GM21526 (cell line): ENCODE results near the gene KANK4.

Source experiments
- ATAC-seq: cut with Tn5 transposase; IDR thresholded peaks from one replicate; pipeline ENCODE4 v1.9.1; 2021; ENCODE audit warnings: moderate library complexity; ENCODE audit not compliant: unreplicated experiment, low FRiP score

Gene KANK4

DNA sequence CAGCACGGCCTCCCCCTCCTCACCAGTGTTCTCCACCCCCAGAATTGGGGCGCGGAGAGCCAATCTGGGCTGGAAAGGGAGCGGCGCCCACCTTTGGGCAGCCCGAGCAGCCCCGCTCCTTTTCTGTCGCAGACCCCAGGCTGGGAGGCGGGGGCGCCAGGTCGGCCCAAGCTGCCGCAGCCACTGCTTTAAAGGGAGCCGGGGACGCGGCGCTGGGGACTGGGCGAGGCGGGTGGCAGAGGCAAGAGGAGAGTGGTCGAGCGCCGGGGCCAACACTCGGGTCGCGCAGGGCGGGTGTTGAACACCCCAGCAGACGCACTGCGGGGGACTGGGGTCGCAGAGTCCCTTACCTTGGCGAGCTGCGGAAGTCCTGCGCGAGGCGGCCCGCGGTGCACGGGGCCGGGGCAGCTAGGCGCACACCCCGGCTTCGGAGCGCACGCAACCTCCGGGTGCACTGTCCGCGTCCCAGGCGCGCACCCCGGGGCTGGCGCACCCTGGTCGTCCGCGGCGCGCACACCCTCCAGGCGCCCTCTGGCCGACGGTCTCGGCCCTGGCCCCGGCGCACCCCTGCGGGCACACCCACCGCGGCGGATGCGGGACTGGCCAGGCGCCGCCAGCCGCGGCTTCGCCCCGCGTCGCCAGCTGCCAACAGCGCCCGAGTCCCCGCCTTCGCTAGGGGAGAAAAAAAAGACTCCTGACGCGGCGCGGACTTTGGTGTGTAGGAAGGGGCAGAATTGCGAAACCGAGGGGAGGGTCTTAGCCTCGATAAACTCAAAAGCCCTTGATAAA is at the start of gene KANK4:
KANK4 (minus strand) TSS at position 679 of the 789 bp plus-strand sequence. CDS start 37,870 bp downstream, outside the sequence.
- no peak for ATAC-seq

DNA sequence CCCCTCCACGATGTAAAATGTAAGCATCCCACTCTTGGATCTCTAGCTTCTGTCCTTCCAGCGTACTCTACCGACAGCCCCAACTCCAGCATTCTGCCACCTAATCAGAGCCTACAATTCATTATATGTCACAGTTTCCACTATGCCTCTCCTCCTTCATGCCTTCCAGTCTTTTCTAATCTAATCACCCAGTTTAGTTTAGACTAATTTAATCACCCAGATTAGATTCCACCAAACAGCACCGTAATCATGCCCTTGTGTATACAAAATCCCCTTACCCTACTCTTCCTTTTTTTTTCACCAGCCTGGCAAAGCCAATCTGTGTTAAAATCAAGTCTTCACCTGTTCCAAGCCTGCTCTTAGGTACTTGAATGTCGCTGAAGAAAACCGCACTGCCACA is 49.8 kb upstream of the KANK4 start:
- no peak for ATAC-seq

DNA sequence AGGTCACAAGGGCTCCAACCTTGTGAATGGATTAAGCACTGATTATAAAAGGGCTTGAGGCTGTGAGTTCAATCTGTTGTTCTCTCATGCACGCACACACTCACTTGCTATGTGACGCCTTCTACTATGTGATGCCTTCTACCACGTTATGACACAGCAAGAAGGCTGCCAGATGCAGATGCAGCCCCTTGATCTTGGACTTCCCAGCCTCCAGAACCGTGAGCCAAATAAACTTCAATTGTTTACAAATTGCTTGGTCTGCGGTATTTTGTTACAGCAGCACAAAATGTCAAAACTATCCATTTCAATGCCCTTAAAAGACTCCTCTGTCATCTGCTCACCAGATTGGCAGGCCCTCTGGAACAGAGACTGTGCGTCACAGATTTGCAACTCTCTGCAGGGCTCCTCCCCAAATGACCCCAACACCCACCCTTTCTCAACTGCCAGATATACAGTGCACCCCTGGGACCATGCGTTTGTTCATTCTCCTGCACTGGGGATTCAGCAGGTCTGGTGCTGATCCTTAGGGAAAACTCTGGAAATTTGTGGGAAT is 47.8 kb upstream of the KANK4 start:
- ATAC-seq = no peak

DNA sequence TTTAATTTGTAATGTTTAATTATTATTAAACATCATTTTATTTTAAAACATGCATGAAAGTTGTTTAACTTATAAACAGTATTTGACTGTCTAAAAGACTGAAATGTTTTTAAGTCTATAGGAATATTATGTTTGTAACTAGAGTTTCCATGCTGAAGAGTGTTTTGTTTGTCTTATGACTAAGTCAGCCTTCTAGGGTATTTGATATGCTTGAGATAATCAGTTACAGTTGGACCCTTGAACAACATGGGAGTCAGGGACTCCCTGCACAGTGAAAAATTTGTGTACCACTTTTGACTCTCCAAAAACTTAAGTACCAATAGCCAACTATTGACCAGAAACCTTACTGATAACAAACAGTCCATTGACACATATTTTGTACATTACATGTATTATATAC is 45.5 kb upstream of the KANK4 start:
- no peak for ATAC-seq

DNA sequence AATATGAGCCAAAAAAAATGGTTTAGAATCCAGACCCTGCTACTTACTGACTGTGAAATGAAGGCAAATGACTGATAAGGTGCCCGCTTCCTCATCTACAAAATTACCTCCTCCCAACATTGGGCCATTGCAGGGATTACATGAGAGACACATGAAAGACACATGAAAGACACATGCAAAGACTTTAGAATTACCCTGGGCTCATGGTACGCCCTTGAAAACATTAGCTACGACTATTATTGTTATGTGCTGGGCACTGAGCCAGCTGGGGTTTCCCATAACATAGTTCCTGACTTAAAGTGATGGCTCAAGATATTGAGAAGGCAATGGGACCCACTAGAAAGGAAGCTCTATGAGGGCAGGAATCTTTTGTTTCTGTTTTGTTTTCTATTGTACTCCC is 43.7 kb upstream of the KANK4 start:
- ATAC-seq = no peak

DNA sequence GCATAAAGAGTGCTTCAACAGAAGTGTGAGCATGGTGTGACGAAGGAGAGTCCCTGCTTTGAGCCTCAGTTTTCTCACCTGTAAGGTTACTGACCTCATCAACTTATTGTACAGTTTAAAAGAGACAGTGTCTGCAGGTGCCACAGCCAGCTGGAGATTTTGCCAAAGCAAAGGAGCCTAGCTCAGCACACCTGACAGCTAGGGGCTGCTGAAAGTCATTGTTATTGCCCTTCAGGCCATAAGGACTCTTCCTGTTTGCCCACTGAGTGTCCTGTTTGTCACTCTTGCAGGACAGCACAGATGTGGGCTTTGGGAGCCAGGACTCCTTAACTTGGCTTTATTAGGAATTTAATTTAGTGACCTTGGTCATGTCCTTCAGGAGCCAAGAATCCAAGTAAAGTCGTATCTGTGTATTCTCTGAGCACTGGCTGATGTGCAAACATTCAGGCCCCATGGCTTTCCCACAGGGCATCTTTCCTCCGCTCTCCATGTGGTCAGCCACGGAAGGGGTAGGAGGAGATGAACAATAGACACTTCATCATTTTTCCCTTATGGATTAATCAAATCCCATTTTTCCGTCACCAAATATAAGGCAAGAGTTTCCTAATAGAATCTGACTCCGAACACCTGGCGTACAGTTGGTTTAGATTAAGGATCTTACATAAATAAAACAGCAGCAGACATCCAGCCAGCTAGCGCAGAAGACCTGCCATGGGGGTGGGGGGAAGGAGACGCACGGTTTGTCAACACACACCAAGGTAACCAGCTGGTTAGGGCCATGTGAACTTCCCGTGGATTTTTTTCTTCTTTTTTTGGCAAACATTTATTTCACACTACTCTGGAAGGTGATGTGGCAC is 43.1 kb upstream of the KANK4 start:
- no peak for ATAC-seq

DNA sequence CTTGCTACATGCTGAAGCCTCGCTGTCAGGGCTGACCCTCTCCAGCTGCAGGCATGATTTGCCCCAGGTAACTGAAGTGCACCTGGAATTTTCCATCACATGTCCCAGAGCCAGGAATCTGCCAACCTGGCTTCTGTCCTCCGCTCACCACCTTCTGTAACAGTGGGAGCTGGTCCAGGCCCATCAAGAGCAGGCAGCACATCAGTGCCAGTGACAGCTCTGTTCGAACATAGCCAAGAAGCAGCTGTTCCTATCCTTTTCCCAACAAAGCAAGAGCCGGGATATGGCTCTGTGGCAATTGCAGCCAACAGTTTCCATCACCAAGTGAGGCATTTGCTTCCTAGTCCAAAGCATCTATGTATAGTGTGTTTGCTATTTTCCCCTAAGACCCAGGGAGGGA is 42.2 kb upstream of the KANK4 start:
- no peak for ATAC-seq

DNA sequence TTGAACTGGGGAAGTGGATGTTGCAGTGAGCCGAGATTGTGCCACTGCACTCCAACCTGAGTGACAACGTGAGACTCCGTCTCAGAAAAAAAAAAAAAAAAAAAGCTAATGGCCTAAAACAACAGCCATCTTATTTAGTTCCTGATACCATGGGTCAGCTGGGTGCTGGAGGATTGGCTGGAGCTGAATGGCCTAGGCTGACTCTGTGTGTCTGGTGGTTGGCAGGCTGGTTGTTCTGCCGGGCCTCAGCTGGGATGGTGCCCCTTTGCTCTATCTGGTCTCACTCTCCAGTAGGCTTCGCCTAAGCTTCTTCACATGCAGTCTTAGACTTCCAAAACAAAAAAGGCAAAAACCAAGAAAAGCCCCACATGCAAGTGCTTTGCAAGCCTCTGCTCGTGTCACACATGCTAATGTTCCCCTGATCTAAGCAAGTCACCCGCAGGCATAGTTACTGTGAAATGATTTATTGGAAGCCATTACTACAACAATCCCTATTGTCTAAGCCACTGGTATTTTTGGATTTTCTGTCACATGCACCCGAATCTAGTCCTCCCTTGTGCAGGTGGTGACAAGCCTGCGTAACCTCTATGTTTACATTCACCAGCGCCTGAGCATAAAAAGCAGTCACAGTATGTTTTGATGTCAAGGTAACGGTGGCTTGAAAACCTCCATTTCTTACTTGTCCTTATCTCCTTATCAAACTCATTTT is 39.6 kb upstream of the KANK4 start:
- no peak for ATAC-seq

DNA sequence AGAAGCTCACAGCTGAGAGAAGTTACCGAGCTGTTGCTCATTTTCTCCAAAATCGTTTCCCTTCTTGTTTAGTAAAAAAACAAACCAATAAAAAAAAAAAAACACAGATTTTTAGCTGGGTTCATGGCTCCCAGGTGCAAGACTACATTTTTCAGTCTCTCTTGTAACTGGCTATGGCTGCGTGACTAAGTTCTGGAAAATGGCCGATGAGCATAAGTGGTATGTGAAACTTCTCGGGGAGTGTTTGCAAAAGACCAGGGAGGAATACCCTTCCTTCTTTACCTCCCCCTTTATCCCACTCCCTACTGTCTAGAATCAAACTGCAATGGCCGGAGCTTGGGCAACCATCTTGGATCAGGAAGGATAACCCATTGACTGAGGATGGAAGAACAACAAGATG is 38.7 kb upstream of the KANK4 start:
- ATAC-seq = no peak

DNA sequence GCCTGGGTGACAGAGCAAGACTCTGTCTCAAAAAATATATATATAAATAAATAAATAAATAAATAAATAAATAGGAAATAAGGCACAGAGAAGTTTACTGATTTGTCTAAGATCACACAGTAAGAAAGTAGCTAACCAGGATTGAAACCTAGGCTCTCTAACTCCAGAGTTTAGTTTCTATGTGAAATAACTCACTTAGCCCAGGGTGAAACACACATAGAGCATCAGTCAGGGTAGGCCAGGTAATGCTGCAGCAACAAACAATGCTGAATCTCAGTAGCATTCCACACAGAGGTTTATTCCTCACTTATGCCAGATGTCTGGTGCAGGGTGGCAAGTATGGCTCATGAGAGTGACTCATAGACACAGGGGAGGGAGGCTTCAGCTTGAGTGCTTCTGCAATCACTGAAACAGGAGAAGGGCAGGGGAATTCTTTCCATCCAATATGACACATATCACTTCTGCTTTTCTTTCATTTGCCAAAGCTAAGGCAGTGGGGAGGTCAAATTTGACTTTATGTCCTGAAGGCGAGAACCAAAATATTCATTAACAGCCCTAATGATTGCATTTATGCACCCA is 37.1 kb upstream of the KANK4 start:
- ATAC-seq = no peak

DNA sequence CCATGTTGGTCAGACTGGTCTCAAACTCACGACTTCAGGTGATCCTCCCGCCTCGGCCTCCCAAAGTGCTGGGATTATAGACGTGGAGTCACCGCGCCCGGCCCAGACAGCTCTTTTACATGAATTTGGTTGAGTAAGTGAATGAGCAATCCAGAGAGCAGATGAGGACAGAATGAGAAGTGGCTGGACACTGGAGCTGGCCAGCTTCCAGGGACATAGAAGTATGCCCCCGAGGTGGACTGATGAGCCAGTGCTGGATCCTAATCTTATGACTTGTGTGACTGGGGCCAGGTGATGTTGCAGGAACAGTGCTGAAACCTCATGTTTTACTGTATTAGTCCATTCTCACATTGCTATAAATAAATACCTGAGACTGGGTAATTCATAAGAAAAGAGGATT is 35.9 kb upstream of the KANK4 start:
- ATAC-seq = no peak

DNA sequence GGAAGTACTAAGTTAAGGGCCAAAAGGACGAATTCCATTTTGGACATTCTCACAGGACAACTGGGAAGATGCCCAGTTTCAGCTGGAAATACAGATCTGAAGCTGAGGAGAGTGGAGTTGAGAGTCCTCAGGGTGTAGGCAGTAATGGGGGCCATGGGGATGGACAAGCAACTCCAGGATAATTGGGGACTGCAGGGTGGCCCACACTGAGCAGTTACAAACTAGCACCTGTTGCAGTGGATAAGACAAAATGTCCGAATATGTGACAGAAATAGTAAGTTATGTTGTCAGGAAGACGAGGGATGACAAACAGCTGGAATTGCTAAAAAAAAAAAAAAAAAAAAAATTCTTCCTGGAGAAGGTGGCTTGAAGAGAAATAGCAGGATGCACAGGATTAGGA is 34.6 kb upstream of the KANK4 start:
- no peak for ATAC-seq

DNA sequence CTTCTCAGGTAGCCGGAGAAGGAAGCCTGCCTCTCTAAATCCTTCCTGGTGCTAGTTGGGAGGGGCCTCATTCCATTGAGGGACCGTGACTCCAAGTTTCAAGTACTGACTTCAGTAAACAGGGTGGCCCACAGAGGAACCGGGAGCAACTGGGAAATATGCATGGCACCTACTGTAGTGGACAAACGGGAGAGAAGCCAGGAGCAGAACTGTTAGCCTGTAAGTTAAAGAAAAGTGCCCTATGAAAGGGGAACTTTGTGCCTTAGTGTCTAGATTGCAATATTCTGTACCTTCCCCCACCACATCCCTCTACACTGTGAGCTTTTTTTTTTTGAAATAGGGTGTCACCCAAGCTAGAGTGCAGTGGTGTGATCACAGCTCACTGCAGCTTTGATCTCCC is 33.2 kb upstream of the KANK4 start:
- no peak for ATAC-seq

DNA sequence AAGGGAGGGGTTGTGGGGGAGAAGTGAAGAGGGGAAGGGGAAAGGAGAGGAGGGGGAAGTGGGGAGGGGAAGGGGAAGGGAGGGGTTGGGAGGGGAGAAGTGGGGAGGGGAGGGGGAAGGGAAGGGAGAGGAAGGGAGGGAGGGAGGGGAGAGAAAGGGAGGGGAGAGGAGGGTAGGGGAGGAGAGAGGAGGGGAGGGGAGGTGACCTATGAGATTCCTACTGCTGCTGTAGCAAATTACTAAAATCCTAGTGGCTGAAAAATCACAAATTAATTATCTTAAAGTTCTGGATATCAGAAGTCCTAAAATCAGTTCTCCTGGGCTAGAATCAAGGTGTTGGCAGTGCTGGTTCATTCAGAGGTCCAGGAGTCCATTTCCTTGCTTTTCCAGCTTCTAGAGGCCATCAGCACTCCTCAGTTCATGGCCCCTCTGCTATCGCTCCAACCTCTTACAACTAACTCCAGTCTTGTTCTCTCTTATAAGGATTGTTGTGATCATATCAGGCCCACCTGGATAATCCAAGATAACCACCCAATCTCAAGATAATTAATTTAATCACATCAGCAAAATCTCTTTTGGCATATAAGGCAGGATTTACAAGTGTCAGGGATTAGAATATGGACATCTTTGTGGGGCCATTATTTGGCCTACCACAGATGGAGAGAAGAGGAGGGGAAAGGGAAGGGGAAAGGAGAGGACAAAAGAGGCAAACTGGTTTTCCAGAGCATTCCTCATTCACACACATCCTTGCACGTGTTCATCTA is 30.4 kb upstream of the KANK4 start:
- no peak for ATAC-seq

DNA sequence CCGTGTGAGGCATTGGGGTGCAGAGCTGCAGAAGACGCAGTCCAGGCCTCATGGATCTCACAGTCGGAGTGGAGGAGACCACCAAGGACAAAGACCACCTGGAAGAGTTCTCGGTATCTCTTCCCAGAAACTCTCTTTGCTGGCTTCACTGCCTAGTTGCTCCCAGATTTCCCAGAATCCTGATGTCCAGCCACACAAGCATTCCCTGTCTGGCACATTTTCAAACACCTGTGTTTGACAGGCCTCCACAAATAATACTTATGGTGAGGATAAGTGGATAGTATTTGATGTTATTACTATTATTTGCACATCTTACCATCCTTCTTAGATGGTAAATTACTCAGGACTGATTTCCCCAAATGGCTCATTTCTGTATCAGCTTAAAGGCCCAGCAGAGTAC is 27.7 kb upstream of the KANK4 start:
- no peak for ATAC-seq

DNA sequence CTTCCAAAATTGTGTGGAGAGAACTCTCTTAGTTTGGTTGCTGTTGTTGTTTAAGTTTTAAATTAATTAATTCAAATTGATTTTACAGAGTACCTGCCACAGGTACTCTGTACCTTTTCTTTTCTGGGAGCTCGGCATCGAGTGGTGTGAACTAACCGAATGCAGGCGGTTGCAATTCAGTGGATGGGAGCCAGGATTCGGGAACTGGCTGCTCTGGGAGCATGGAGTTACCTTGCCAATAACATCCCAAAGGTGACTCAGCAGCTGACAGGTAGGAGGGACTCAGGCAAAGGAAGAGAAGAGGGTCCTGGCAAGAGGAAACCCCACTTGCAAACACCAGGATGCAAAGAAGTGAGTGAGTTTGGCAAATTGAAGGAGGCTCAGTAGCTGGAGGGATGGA is 24.7 kb upstream of the KANK4 start:
- no peak for ATAC-seq

DNA sequence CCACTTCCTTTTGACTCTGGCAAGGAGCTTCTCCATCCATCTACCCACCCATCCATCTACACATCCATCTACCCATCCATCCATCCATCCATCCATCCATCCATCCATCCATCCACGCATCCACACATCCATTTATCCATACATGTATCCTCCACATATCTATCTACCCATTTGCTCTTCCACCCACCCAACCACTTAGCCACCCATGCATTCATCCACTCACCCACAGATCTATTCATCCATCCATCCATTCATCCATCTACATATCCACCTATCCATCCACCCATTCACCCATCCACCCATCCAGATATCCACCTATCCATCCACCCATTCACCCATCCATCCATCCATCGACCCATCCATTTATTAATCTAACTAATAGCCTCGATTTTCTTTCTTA is 23.0 kb upstream of the KANK4 start:
- ATAC-seq = no peak

DNA sequence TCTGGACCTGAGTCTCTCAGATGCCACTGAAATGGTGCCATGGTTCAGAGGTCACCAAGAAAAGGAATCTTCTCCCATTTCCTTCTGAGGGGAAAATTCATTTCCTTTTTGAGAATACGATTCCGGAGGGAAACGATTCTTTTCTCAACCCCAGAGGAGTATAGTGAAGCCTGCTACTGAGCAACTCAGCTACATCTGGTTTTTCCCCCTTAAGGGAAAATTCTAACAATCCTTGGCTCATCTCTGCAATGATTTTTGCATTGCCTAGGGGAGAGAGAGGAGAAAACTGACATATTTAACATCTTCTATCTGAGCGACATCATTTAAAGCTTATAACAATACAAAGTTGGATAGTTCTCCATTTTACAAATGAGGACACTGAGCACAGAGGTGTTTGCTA is 22.4 kb upstream of the KANK4 start:
- ATAC-seq = no peak

DNA sequence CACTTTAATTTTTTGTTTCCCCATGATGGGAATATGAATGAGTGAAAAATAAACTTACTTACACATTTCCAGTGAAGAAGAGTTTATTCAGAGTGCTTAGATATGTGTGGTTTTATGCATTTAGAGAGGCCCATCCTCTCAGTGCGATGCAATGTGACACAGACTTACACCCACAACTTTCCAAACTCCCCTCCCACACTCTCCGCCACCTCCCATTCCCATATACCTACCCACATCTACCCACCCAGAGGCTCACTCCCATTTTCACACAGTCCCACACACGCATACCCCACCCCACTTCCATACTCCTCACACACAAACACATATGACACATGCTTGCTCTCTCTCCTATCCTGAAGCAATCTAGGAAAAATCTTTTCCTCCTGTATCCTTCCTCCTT is 21.9 kb upstream of the KANK4 start:
- no peak for ATAC-seq
